GM21737 (cell line): Measurements from ENCODE around the gene KMT2C.

Experiments
- ATAC-seq: cut with Tn5 transposase; IDR thresholded peaks from one replicate; pipeline ENCODE4 v1.9.1; 2021; ENCODE audit warnings: mild to moderate bottlenecking, moderate library complexity; ENCODE audit not compliant: unreplicated experiment

KMT2C gene

GRCh38 chr7:152120776-152121175, 315.0 kb downstream of the KMT2C start:
- no peak for ATAC-seq

- ATAC-seq: no peak
Measured at GRCh38 chr7:152120210-152120609, 315.6 kb downstream of the KMT2C start.

GRCh38 chr7:152117356-152117755, 318.4 kb downstream of the KMT2C start:
- no peak for ATAC-seq

GRCh38 chr7:152115021-152115718, 320.6 kb downstream of the KMT2C start:
- no peak for ATAC-seq

GRCh38 chr7:152112829-152113228, 323.0 kb downstream of the KMT2C start:
- no peak for ATAC-seq

- ATAC-seq: no peak
Measured at GRCh38 chr7:152108359-152108758, 327.4 kb downstream of the KMT2C start.

- ATAC-seq: no peak
Measured at GRCh38 chr7:152107945-152108344, 327.9 kb downstream of the KMT2C start.

GRCh38 chr7:152106990-152107389, 328.8 kb downstream of the KMT2C start:
- no peak for ATAC-seq

GRCh38 chr7:152105205-152105604, 330.6 kb downstream of the KMT2C start:
- ATAC-seq: no peak

- no peak for ATAC-seq
Measured at GRCh38 chr7:152103691-152104090, 332.1 kb downstream of the KMT2C start.

GRCh38 chr7:152103066-152103465, 332.7 kb downstream of the KMT2C start:
- no peak for ATAC-seq

GRCh38 chr7:152097330-152097729, 338.5 kb downstream of the KMT2C start:
- no peak for ATAC-seq

GRCh38 chr7:152095771-152096170, 340.0 kb downstream of the KMT2C start:
- ATAC-seq: no peak

- no peak for ATAC-seq
Measured at GRCh38 chr7:152093717-152094116, 342.1 kb downstream of the KMT2C start.

- ATAC-seq: no peak
Measured at GRCh38 chr7:152090747-152091146, 345.1 kb downstream of the KMT2C start.

GRCh38 chr7:152089183-152089582, 346.6 kb downstream of the KMT2C start:
- no peak for ATAC-seq

GRCh38 chr7:152086513-152086912, 349.3 kb downstream of the KMT2C start:
- no peak for ATAC-seq

GRCh38 chr7:152085131-152085530, 350.7 kb downstream of the KMT2C start:
- ATAC-seq: no peak
